Gastrocnemius medialis (tissue), 4 donors: Measurements from ENCODE around the gene MED9.

Source experiments
- CTCF ChIP-seq, 5 experiments: fragments of 450-650 bp in 3 of 5; fragments of 200-600 bp in 2 of 5; sonication (generic) in 2 of 5; IDR thresholded peaks in 4 of 5; conservative IDR thresholded peaks in 1 of 5; 1 replicate in 4 of 5; 2 replicates in 1 of 5; pipeline ENCODE4 v1.5.1; 2016 to 2019; ENCODE audit warnings: antibody characterized with exemption in 5 of 5, mild to moderate bottlenecking in 3 of 5, moderate library complexity in 3 of 5
- POLR2A ChIP-seq, 2 donors: fragments of 450-650 bp; IDR thresholded peaks; one replicate each; pipeline ENCODE4 v1.6.1; 2017; ENCODE audit warnings: antibody characterized with exemption in 2 of 2, mild to moderate bottlenecking in 2 of 2, moderate library complexity in 2 of 2

- no peak for TF ChIP-seq CTCF (IDR thresholded peaks at IDR 0.05 in 4 of 5, conservative IDR thresholded peaks at IDR 0.05 in 1 of 5)
- no peak for TF ChIP-seq POLR2A (IDR thresholded peaks at IDR 0.05)
Observed at GRCh38 chr17:17468217-17469010, 8.4 kb upstream of the MED9 start.
